HEK293 (cell line): ENCODE results near the gene OR2L13.

Experiments used
- CTCF ChIA-PET: fragments of 350-600 bp; formaldehyde crosslinking; extraction: SDS; loops from one replicate; lab custom pipeline; 2021; ENCODE audit warnings: antibody characterized with exemption; lab: Yijun Ruan, JAX
- POLR2A ChIA-PET: fragments of 300-600 bp; formaldehyde crosslinking; extraction: SDS; loops from one replicate; lab custom pipeline; 2020; ENCODE audit warnings: antibody characterized with exemption, inconsistent platforms; lab: Yijun Ruan, JAX
- H3K27ac ChIP-seq: fragments of 200-500 bp; sonication (Bioruptor generic); 2 replicates; pipeline ENCODE4 v1.5.1; 2014; ENCODE audit warnings: low read depth, low read length, control low read depth, inconsistent platforms; ENCODE audit errors: extremely low read depth
- H3K36me3 ChIP-seq, 2 experiments: fragments of 200-500 bp in 1 of 2; sonication (Bioruptor generic) in 1 of 2; 1 replicate in 1 of 2; 2 replicates in 1 of 2; pipeline ENCODE4 v1.5.1; 2014 to 2017; ENCODE audit warnings: inconsistent platforms in 2 of 2, low read length in 2 of 2; ENCODE audit not compliant: control insufficient read depth in 2 of 2, insufficient read depth in 1 of 2
- H3K4me1 ChIP-seq: fragments of 200-500 bp; sonication (Bioruptor generic); 2 replicates; pipeline ENCODE4 v1.5.1; 2014; ENCODE audit warnings: mild to moderate bottlenecking, low read length, inconsistent platforms; ENCODE audit not compliant: control insufficient read depth, insufficient read depth
- H3K4me3 ChIP-seq: 2 replicates; pipeline ENCODE4 v1.5.1; 2011; ENCODE audit warnings: low read depth, mild to moderate bottlenecking, control low read depth, low read length, moderate library complexity
- H3K9me3 ChIP-seq: fragments of 200-500 bp; sonication (Bioruptor generic); 2 replicates; pipeline ENCODE4 v1.5.1; 2014; ENCODE audit warnings: low read depth, low read length, inconsistent platforms; ENCODE audit not compliant: control insufficient read depth, insufficient read depth
- OVOL3 ChIP-seq: fragments of 450-650 bp; formaldehyde crosslinking; IDR thresholded peaks from 2 replicates; pipeline ENCODE4 v1.5.1; 2016; ENCODE audit warnings: missing biosample characterization, missing genetic modification characterization
- SP2 ChIP-seq: fragments of 450-650 bp; formaldehyde crosslinking; IDR thresholded peaks from 2 replicates; pipeline ENCODE4 v1.5.1; 2016; ENCODE audit warnings: missing biosample characterization, missing genetic modification characterization
- ZBTB21 ChIP-seq: fragments of 450-650 bp; formaldehyde crosslinking; IDR thresholded peaks from 2 replicates; pipeline ENCODE4 v1.5.1; 2017; ENCODE audit warnings: missing biosample characterization, missing genetic modification characterization
- ZNF121 ChIP-seq: fragments of 450-650 bp; formaldehyde crosslinking; IDR thresholded peaks from 2 replicates; pipeline ENCODE4 v1.5.1; 2016; ENCODE audit warnings: missing biosample characterization, missing genetic modification characterization
- ZNF155 ChIP-seq: fragments of 450-650 bp; formaldehyde crosslinking; IDR thresholded peaks from 2 replicates; pipeline ENCODE4 v1.5.1; 2016; ENCODE audit warnings: missing biosample characterization, missing genetic modification characterization
- ZNF19 ChIP-seq: fragments of 450-650 bp; formaldehyde crosslinking; IDR thresholded peaks from 2 replicates; pipeline ENCODE4; 2016; ENCODE audit warnings: missing biosample characterization, missing genetic modification characterization, low read depth
- ZNF248 ChIP-seq: fragments of 450-650 bp; formaldehyde crosslinking; IDR thresholded peaks from 2 replicates; pipeline ENCODE4 v1.5.1; 2017; ENCODE audit warnings: missing biosample characterization, missing genetic modification characterization
- ZNF302 ChIP-seq: fragments of 450-650 bp; formaldehyde crosslinking; IDR thresholded peaks from 2 replicates; pipeline ENCODE4 v1.5.1; 2016; ENCODE audit warnings: missing biosample characterization, missing genetic modification characterization, low read depth
- ZNF311 ChIP-seq: fragments of 450-650 bp; formaldehyde crosslinking; IDR thresholded peaks from 2 replicates; pipeline ENCODE4 v1.5.1; 2017; ENCODE audit warnings: missing biosample characterization, missing genetic modification characterization, borderline replicate concordance
- ZNF416 ChIP-seq: fragments of 450-650 bp; formaldehyde crosslinking; IDR thresholded peaks from 2 replicates; pipeline ENCODE4 v1.5.1; 2016; ENCODE audit warnings: missing biosample characterization, missing genetic modification characterization
- ZNF610 ChIP-seq: fragments of 450-650 bp; formaldehyde crosslinking; IDR thresholded peaks from 2 replicates; pipeline ENCODE4 v1.5.1; 2016; ENCODE audit warnings: missing biosample characterization, missing genetic modification characterization, borderline replicate concordance
- ZNF623 ChIP-seq: fragments of 450-650 bp; formaldehyde crosslinking; IDR thresholded peaks from 2 replicates; pipeline ENCODE4 v1.5.1; 2016; ENCODE audit warnings: missing biosample characterization, missing genetic modification characterization
- ZNF76 ChIP-seq: fragments of 450-650 bp; formaldehyde crosslinking; IDR thresholded peaks from 2 replicates; pipeline ENCODE4; 2016; ENCODE audit warnings: low read depth, missing biosample characterization, missing genetic modification characterization, borderline replicate concordance
- ZSCAN16 ChIP-seq: fragments of 450-650 bp; formaldehyde crosslinking; IDR thresholded peaks from 2 replicates; pipeline ENCODE4 v1.5.1; 2016; ENCODE audit warnings: missing biosample characterization, missing genetic modification characterization
- TF ChIP-seq, protein P1 (sequence below): fragments of 450-650 bp; formaldehyde crosslinking; IDR thresholded peaks from 2 replicates; pipeline ENCODE4 v1.5.1; 2016; ENCODE audit warnings: missing biosample characterization, missing genetic modification characterization, borderline replicate concordance
- TF ChIP-seq, protein P2 (sequence below): fragments of 450-650 bp; formaldehyde crosslinking; IDR thresholded peaks from 2 replicates; pipeline ENCODE4 v1.5.1; 2017; ENCODE audit warnings: missing biosample characterization, missing genetic modification characterization

Gene OR2L13

DNA sequence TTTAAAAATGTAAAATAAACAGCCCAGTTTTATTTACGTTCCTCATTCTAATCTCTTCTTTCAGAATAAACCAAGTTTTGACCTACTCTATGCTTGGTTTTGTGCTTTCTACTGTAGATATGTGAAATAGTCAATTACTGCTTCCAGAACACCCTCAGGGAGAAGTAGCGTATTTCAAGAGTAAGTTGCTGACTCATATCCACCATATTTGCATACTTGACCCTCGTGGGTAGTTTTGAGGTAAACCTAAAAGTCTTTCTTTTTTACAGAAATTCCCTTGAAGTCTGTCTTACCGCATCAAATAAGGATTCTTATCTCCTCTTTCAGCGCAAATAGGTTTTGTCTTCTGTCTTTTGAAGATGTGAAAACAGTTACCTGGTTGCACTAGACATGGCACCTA, 49.8 kb upstream of the OR2L13 start (continued):
- TF ChIP-seq, protein P1, sequence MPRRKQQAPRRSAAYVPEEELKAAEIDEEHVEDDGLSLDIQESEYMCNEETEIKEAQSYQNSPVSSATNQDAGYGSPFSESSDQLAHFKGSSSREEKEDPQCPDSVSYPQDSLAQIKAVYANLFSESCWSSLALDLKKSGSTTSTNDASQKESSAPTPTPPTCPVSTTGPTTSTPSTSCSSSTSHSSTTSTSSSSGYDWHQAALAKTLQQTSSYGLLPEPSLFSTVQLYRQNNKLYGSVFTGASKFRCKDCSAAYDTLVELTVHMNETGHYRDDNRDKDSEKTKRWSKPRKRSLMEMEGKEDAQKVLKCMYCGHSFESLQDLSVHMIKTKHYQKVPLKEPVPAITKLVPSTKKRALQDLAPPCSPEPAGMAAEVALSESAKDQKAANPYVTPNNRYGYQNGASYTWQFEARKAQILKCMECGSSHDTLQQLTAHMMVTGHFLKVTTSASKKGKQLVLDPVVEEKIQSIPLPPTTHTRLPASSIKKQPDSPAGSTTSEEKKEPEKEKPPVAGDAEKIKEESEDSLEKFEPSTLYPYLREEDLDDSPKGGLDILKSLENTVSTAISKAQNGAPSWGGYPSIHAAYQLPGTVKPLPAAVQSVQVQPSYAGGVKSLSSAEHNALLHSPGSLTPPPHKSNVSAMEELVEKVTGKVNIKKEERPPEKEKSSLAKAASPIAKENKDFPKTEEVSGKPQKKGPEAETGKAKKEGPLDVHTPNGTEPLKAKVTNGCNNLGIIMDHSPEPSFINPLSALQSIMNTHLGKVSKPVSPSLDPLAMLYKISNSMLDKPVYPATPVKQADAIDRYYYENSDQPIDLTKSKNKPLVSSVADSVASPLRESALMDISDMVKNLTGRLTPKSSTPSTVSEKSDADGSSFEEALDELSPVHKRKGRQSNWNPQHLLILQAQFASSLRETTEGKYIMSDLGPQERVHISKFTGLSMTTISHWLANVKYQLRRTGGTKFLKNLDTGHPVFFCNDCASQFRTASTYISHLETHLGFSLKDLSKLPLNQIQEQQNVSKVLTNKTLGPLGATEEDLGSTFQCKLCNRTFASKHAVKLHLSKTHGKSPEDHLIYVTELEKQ (tag by site-specific recombination): no peak
- TF ChIP-seq ZBTB21 (tag by site-specific recombination): no peak
- no peak for TF ChIP-seq ZNF623 (tag by site-specific recombination)
- TF ChIP-seq, all 188 proteins: peak for 0

DNA sequence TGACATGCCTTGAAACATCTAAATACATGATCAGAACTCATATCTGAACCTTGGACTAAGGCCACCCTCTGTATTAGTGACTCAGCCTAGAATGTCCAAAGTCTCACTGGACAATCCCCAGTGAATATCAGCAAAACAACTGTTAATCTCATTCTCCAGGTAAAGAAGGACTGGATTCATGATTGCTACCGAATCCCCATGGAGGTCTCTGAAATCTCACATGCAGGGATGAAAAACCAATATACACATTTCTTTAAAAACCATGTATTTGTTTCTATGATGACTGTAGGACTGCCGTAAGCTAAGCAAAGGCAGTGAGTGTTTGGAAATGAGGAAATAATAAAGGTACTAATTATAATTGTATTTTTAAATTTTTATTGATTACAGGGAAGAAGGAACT, 48.4 kb upstream of the OR2L13 start, which contains the start of gene OR2L3:
OR2L3 (plus strand) TSS at position 301 of the 400 bp plus-strand sequence. CDS start 13,846 bp downstream, outside the sequence.
- Histone ChIP-seq H3K4me3 (no peak within 1 kb of the TSS), H3K9me3 (no peaks in the 10 kb centered on the region), H3K4me1 (no peaks in the 10 kb centered on the region), H3K27ac (no peak within 1 kb of the TSS), H3K36me3 (no peaks in the 10 kb centered on the region)
- ChIA-PET CTCF (no interaction called here), POLR2A (no interaction called here)
- no peak for TF ChIP-seq OVOL3 (tag by site-specific recombination)
- TF ChIP-seq, protein P2, sequence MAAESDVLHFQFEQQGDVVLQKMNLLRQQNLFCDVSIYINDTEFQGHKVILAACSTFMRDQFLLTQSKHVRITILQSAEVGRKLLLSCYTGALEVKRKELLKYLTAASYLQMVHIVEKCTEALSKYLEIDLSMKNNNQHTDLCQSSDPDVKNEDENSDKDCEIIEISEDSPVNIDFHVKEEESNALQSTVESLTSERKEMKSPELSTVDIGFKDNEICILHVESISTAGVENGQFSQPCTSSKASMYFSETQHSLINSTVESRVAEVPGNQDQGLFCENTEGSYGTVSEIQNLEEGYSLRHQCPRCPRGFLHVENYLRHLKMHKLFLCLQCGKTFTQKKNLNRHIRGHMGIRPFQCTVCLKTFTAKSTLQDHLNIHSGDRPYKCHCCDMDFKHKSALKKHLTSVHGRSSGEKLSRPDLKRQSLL (tag by site-specific recombination): no peak
- TF ChIP-seq ZSCAN16 (tag by site-specific recombination): no peak
- TF ChIP-seq ZNF76 (tag by site-specific recombination): no peak
- TF ChIP-seq ZNF121: no peak
- TF ChIP-seq ZNF311: no peak
- TF ChIP-seq SP2 (tag by site-specific recombination): no peak
- TF ChIP-seq ZNF155 (tag by site-specific recombination): no peak

DNA sequence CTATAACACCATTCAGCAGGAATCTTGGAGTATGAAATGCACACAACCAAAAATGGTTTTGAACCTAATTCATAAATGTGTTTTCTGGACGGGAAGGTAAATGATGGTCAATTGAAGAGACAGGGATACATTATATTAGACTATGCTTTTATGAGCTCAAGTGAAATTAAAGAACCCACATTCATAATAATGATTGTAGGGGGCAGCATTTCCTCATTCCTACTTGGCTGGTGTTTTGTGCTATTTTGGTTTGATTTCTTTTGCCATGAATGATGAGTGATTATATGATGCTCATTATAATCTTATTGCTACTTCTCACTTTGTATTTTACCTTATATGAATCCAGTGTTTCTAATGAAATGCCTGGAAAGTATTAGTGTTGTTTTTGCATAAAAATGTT, 48.0 kb upstream of the OR2L13 start:
- POLR2A ChIA-PET: no interaction called here
- H3K4me1 ChIP-seq: no peaks in the 10 kb centered on the region

DNA sequence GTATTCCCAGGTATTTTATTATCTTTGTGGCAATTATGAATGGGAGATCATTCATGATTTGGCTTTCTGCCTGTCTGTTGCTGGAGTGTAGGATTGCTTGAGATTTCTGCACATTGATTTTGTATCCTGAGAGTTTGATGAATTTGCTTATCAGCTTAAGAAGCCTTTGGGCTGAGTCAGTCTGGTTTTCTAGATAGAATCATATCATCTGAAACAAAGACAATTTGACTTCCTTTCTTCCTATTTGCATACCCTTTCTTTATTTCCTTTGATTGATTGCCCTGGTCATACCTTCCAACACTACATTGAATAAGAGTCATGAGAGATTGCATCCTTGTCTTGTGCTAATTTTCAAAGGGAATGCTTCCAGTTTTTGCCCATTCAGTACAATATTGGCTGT, 40.3 kb upstream of the OR2L13 start:
- Histone ChIP-seq H3K4me1 (no peaks in the 10 kb centered on the region), H3K27ac (no peak overlapping the region), H3K36me3 (no peaks in the 10 kb centered on the region), H3K4me3 (no peak overlapping the region), H3K9me3 (no peaks in the 10 kb centered on the region)
- no peak for TF ChIP-seq ZNF19 (tag by site-specific recombination)
- ChIA-PET POLR2A (no interaction called here), CTCF (no interaction called here)

More for the DNA sequence above, 48.0 kb upstream of the OR2L13 start:
- Histone ChIP-seq H3K27ac (no peak overlapping the region), H3K36me3 (no peaks in the 10 kb centered on the region), H3K9me3 (no peaks in the 10 kb centered on the region), H3K4me3 (no peak overlapping the region)
- CTCF ChIA-PET: no interaction called here
- no peak for TF ChIP-seq ZNF610

DNA sequence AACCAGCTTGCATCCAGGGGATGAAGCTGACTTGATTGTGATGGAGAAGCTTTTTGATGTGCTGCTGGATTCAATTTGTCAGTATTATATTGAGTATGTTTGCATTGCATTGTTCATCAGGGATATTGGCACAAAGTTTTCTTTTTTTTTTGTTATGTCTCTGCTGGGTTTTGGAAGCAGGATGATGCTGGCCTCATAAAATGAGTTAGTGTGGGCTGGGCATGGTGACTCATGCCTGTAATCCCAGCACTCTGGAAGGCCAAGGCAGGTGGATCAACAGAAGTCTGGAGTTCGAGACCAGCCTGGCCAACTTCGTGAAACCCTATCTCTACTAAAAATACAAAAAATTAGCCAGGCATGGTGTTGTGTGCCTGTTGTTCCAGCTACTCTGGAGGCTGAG, 39.7 kb upstream of the OR2L13 start:
- no peak overlapping the region for H3K4me3 ChIP-seq
- ChIA-PET CTCF (no interaction called here), POLR2A (no interaction called here)
- no peaks in the 10 kb centered on the region for H3K4me1 ChIP-seq
- no peaks in the 10 kb centered on the region for H3K9me3 ChIP-seq
- TF ChIP-seq ZNF248 (tag by site-specific recombination) (no peak), ZNF416 (no peak), ZNF302 (tag by site-specific recombination) (no peak)
- H3K36me3 ChIP-seq: no peaks in the 10 kb centered on the region
- no peak overlapping the region for H3K27ac ChIP-seq
